H1 (cell line): ENCODE data around the gene ITGA5. TPM values are rescaled to one million over a fixed set of nuclear protein-coding genes. Genes with fewer than 3 reads are reported as not detected.
A peak's percentile ranks its signal among the peaks of the same experiment; 100 is the strongest.

ENCODE experiments used
- CTCF ChIA-PET: fragments of 300-600 bp; sonication (Branson Sonifier 250); formaldehyde crosslinking; loops from one replicate; lab custom pipeline; 2021; ENCODE audit not compliant: partially characterized antibody; lab: Charles Lee
- POLR2A ChIA-PET: fragments of 300-600 bp; sonication (Branson Sonifier 250); formaldehyde crosslinking; loops from one replicate; lab custom pipeline; 2021; ENCODE audit warnings: inconsistent platforms; ENCODE audit not compliant: partially characterized antibody; lab: Charles Lee
- DNase-seq, 2 experiments: peaks; one replicate each; pipeline versions ENCODE4 v3.0.0 to v3.0.0-alpha.2; 2010 to 2022; ENCODE audit warnings: low spot score in 2 of 2, low read depth in 1 of 2, mixed read lengths in 1 of 2
- FAIRE-seq: peaks from 2 replicates; lab custom pipeline; 2011; peaks lifted over from hg19 to GRCh38; lab: Jason Lieb, UNC
- H2AFZ ChIP-seq: 2 replicates; pipeline ENCODE4 v1.8.1; 2012; ENCODE audit warnings: low read length, inconsistent platforms
- H2AK5ac ChIP-seq: 2 replicates; pipeline ENCODE4 v1.6.1; 2013; ENCODE audit warnings: low read depth, low read length
- H2BK120ac ChIP-seq: replicated peaks from 2 replicates; pipeline ENCODE3; 2013; ENCODE audit warnings: low read depth, low read length, inconsistent platforms
- H2BK12ac ChIP-seq: 2 replicates; pipeline ENCODE4 v1.6.1; 2013; ENCODE audit warnings: low read depth, low read length
- H2BK15ac ChIP-seq: 2 replicates; pipeline ENCODE4 v1.6.1; 2013; ENCODE audit warnings: low read length
- H2BK20ac ChIP-seq: 2 replicates; pipeline ENCODE4 v1.6.1; 2013; ENCODE audit warnings: low read length
- H2BK5ac ChIP-seq: 2 replicates; pipeline ENCODE4 v1.6.1; 2013; ENCODE audit warnings: low read depth, low read length
- H3K14ac ChIP-seq: 2 replicates; pipeline ENCODE4 v1.6.1; 2013; ENCODE audit warnings: inconsistent platforms; ENCODE audit not compliant: insufficient read length
- H3K18ac ChIP-seq: 2 replicates; pipeline ENCODE4 v1.6.1; 2013; ENCODE audit warnings: low read length; ENCODE audit errors: extremely low read depth
- H3K23ac ChIP-seq: 2 replicates; pipeline ENCODE4 v1.6.1; 2013; ENCODE audit warnings: inconsistent platforms; ENCODE audit not compliant: insufficient read length
- H3K23me2 ChIP-seq: 2 replicates; pipeline ENCODE4 v1.6.1; 2013; ENCODE audit warnings: low read depth, low read length
- H3K27ac ChIP-seq: 2 replicates; pipeline ENCODE4 v1.6.1; 2011; ENCODE audit warnings: low read depth, low read length, inconsistent platforms
- H3K27me3 ChIP-seq, 4 experiments: replicated peaks in 1 of 4; 1 replicate in 1 of 4; 2 replicates in 3 of 4; pipeline versions ENCODE4 v1.6.1 to v1.8.1; 2011 to 2013; ENCODE audit warnings: low read length in 3 of 4, mild to moderate bottlenecking in 3 of 4, inconsistent platforms in 2 of 4, mixed read lengths in 2 of 4, moderate library complexity in 1 of 4; ENCODE audit not compliant: control insufficient read depth in 3 of 4, insufficient read depth in 3 of 4; ENCODE audit errors: extremely low read depth in 1 of 4
- H3K36me3 ChIP-seq, 4 experiments: 2 replicates each; pipeline versions ENCODE4 v1.6.1 to v1.8.1; 2011 to 2013; ENCODE audit warnings: mild to moderate bottlenecking in 4 of 4, low read length in 3 of 4, moderate library complexity in 2 of 4, control low read depth in 1 of 4, inconsistent platforms in 1 of 4; ENCODE audit not compliant: insufficient read depth in 4 of 4, control insufficient read depth in 2 of 4
- H3K4ac ChIP-seq: replicated peaks from 2 replicates; pipeline ENCODE3; 2013; ENCODE audit warnings: low read length, low read depth, mixed read lengths, inconsistent platforms; ENCODE audit not compliant: insufficient read length
- H3K4me1 ChIP-seq, 4 experiments: replicated peaks in 1 of 4; 1 replicate in 1 of 4; 2 replicates in 3 of 4; pipeline versions ENCODE4 v1.6.1 to v1.8.1; 2011 to 2013; ENCODE audit warnings: low read length in 3 of 4, inconsistent platforms in 2 of 4, mixed read lengths in 1 of 4; ENCODE audit not compliant: insufficient read depth in 4 of 4, control insufficient read depth in 3 of 4
- H3K4me2 ChIP-seq, 2 experiments: 2 replicates each; pipeline versions ENCODE4 v1.6.1 to v1.8.1; 2011 to 2013; ENCODE audit warnings: low read depth in 2 of 2, low read length in 2 of 2, control low read depth in 1 of 2, inconsistent platforms in 1 of 2, mild to moderate bottlenecking in 1 of 2; ENCODE audit not compliant: insufficient read depth in 1 of 2
- H3K4me3 ChIP-seq, 4 experiments: fragments of 200-600, 300-600 bp in 1 of 4; sonication (generic), shearing (Covaris generic), sonication (Bioruptor Twin) in 1 of 4; 2 replicates each; pipeline versions ENCODE4 v1.5.1 to v1.8.1; 2011 to 2016; ENCODE audit warnings: low read length in 4 of 4, low read depth in 3 of 4, control low read depth in 2 of 4, inconsistent platforms in 2 of 4, mild to moderate bottlenecking in 2 of 4, mixed read lengths in 1 of 4, moderate library complexity in 1 of 4; ENCODE audit not compliant: insufficient read depth in 2 of 4; ENCODE audit errors: extremely low read depth in 1 of 4
- H3K56ac ChIP-seq: replicated peaks from 2 replicates; pipeline ENCODE3; 2013; ENCODE audit warnings: low read depth, mild to moderate bottlenecking, mixed read lengths, low read length, inconsistent platforms; ENCODE audit not compliant: insufficient read length
- H3K79me1 ChIP-seq: 2 replicates; pipeline ENCODE4 v1.6.1; 2013; ENCODE audit warnings: low read depth, low read length, control low read depth
- H3K79me2 ChIP-seq, 2 experiments: 2 replicates each; pipeline versions ENCODE4 v1.6.1 to v1.8.1; 2012 to 2013; ENCODE audit warnings: low read length in 2 of 2, mild to moderate bottlenecking in 2 of 2, inconsistent platforms in 1 of 2; ENCODE audit not compliant: insufficient read depth in 2 of 2, control insufficient read depth in 1 of 2
- H3K9ac ChIP-seq, 4 experiments: replicated peaks in 1 of 4; 1 replicate in 1 of 4; 2 replicates in 3 of 4; pipeline versions ENCODE4 v1.6.1 to v1.8.1; 2011 to 2013; ENCODE audit warnings: low read depth in 3 of 4, low read length in 3 of 4, control low read depth in 2 of 4, mild to moderate bottlenecking in 2 of 4, moderate library complexity in 2 of 4, inconsistent platforms in 1 of 4; ENCODE audit errors: extremely low read depth in 1 of 4
- H3K9me3 ChIP-seq, 2 experiments: 2 replicates each; pipeline versions ENCODE4 v1.6.1 to v1.8.1; 2012 to 2013; ENCODE audit warnings: mild to moderate bottlenecking in 2 of 2, moderate library complexity in 2 of 2, control low read depth in 1 of 2, inconsistent platforms in 1 of 2, low read depth in 1 of 2, low read length in 1 of 2, mixed read lengths in 1 of 2; ENCODE audit not compliant: insufficient read depth in 2 of 2
- H4K20me1 ChIP-seq, 2 experiments: replicated peaks in 1 of 2; 2 replicates each; pipeline versions ENCODE3 to v1.8.1; 2011 to 2013; ENCODE audit warnings: inconsistent platforms in 2 of 2, low read length in 2 of 2, mild to moderate bottlenecking in 1 of 2; ENCODE audit not compliant: insufficient read depth in 2 of 2, control insufficient read depth in 1 of 2
- H4K5ac ChIP-seq: 2 replicates; pipeline ENCODE4 v1.6.1; 2013; ENCODE audit warnings: low read length, low read depth, mixed read lengths, inconsistent platforms; ENCODE audit not compliant: insufficient read length
- H4K8ac ChIP-seq: 2 replicates; pipeline ENCODE4 v1.8.0; 2013; ENCODE audit warnings: mild to moderate bottlenecking, moderate library complexity, low read length, inconsistent platforms; ENCODE audit not compliant: insufficient read depth; ENCODE audit errors: extremely low read depth
- H4K91ac ChIP-seq: replicated peaks from 2 replicates; pipeline ENCODE3; 2013; ENCODE audit warnings: low read length, mixed read lengths, inconsistent platforms; ENCODE audit not compliant: insufficient read length
- CHD2 ChIP-seq: IDR thresholded peaks from 2 replicates; pipeline ENCODE4 v1.6.1; 2012; ENCODE audit warnings: low read length, improper control_type of control experiment
- HDAC2 ChIP-seq, 2 experiments: fragments of 300-600 bp in 1 of 2; sonication (generic) in 1 of 2; IDR thresholded peaks; 2 replicates each; pipeline ENCODE4 v1.6.1; 2011 to 2012; ENCODE audit warnings: low read depth in 2 of 2, low read length in 2 of 2, mild to moderate bottlenecking in 2 of 2, moderate library complexity in 2 of 2, borderline replicate concordance in 1 of 2, inconsistent platforms in 1 of 2
- HDAC6 ChIP-seq: IDR thresholded peaks from one replicate; pipeline ENCODE4 v1.7.1; 2012; ENCODE audit warnings: low read depth, mild to moderate bottlenecking, inconsistent platforms, low read length, moderate library complexity
- KDM4A ChIP-seq: IDR thresholded peaks from one replicate; pipeline ENCODE4 v1.7.1; 2012; ENCODE audit warnings: low read depth, mild to moderate bottlenecking, moderate library complexity, low read length, inconsistent platforms; ENCODE audit not compliant: severe bottlenecking
- POU5F1 ChIP-seq: IDR thresholded peaks from 2 replicates; pipeline ENCODE4 v1.6.1; 2011; ENCODE audit warnings: low read depth, mild to moderate bottlenecking, low read length, moderate library complexity
- RBBP5 ChIP-seq: IDR thresholded peaks from 2 replicates; pipeline ENCODE4 v1.7.1; 2012; ENCODE audit warnings: low read depth, mild to moderate bottlenecking, inconsistent platforms, low read length, moderate library complexity, borderline replicate concordance
- SAP30 ChIP-seq: fragments of 300-600 bp; sonication (generic); IDR thresholded peaks from 2 replicates; pipeline ENCODE4 v1.7.1; 2012; ENCODE audit warnings: low read length, moderate library complexity, mild to moderate bottlenecking, inconsistent platforms; ENCODE audit not compliant: insufficient read depth, insufficient replicate concordance
- SIRT6 ChIP-seq: IDR thresholded peaks from one replicate; pipeline ENCODE4 v1.7.1; 2012; ENCODE audit warnings: low read length, inconsistent platforms
- WGBS, 2 experiments: shearing (Covaris generic) in 1 of 2; methylation state at CpG; one replicate each; pipeline versions ENCODE4 v1.1.6 to v1.1.7; 2013 to 2015; ENCODE audit warnings: low lambda C conversion rate in 2 of 2, mixed read lengths in 2 of 2, inconsistent platforms in 1 of 2, low coverage in 1 of 2, missing lambda C conversion rate in 1 of 2; ENCODE audit not compliant: insufficient replicate concordance in 2 of 2, insufficient coverage in 1 of 2, insufficient read length in 1 of 2; ENCODE audit errors: extremely low coverage in 1 of 2, missing lambda C conversion rate in 1 of 2; 5-methylcytosine and 5-hydroxymethylcytosine counted together
- polyA plus RNA-seq, 7 experiments: library from polyadenylated mRNA; depleted of rRNA in 3 of 7; stranded (reverse) in 5 of 7; unstranded in 2 of 7; fragments of >200 nt in 5 of 7; fragments of 200-250 nt in 2 of 7; gene quantifications; 1 replicate in 5 of 7; 2 replicates in 1 of 7; 4 replicates in 1 of 7; pipeline versions ENCODE4 v1.2.1 to v1.2.3, GENCODE V29; 2011 to 2013; ENCODE audit warnings: missing spikeins in 2 of 7, mixed read lengths in 2 of 7
- total RNA-seq: library from RNA; stranded (reverse); fragmentation: NEBNext Ultra II Directional; extraction: Animal tissue kit (Norgen Biotek cat#: 25700); gene quantifications from 2 replicates; pipeline ENCODE4 v1.2.1, GENCODE V29; 2021
- TF ChIP-seq, protein P1 (sequence below): IDR thresholded peaks from 2 replicates; pipeline ENCODE4 v1.6.1; 2011; ENCODE audit warnings: low read length, improper control_type of control experiment

ITGA5 gene
- total and polyA plus RNA-seq, 2 of the 8 experiments (the other 6 are each of a cell fraction or from before 2014, with no cell fraction given) = 11.6 to 19.4 TPM

DNA sequence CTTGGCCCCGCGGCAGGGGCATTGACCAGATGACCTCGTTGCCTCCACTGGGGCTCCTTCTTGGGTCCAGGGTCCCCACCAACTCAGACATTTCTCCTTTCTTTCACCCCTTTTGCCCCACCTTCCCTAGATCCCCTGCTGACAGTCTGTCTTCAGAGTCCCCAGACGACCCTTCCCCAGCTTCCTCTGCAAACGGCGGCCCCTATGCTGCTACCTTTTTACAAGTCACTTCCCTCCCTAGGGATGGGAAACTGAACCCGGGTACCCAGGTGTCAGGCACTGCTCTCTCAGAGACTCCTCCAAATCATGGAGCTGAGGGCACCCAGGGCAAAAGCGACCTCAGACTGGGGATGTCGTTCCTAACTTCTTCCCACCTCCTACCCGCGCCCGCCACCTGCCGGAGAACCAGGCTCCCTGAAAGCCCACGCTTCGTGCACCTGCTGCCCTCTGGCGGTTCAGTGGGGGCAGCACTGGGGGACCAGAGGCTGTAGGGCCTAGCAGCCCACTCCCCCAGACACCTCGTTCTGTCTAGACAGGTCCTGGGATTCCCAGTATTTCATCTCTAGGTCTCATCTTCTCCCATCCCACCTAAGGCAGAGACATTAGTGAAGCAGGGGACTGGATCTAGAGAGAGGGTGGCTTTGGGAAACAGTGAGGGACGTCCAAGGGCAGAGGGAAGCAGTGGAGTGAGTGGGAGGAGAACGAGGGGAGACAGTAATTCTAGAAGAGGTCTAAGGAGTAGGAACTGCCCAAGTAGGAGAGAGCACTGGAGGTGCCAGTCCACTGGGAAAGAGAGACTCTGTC is 39.5 kb downstream of the ITGA5 start:
- no peak overlapping the region for H3K23ac ChIP-seq
- no peak overlapping the region for H2BK120ac ChIP-seq
- no peak overlapping the region for H2AFZ ChIP-seq
- H4K8ac ChIP-seq = no peak overlapping the region
- H3K4ac ChIP-seq = no peak overlapping the region
- no peak overlapping the region for H4K5ac ChIP-seq
- WGBS, 2 experiments = 12% methylated on average over 19 of the region's 19 CpGs; no CpG with 5 or more reads in 1 of the 2 experiments
- no peak overlapping the region for H3K56ac ChIP-seq
- peaks cover 2% of the 10 kb centered on the region; the same call in 1 of the 2 replicates for H3K23me2 ChIP-seq
- no peak overlapping the region for H2AK5ac ChIP-seq
- H3K79me2 ChIP-seq = no peaks in the 10 kb centered on the region
- ChIA-PET CTCF (interaction anchor here (0.7 to 10.5 kb wide), 53 partner anchors 8 to 418 kb away, joined by 3 to 168 read pairs (median 7); partner anchors contain the start of gene NFE2), POLR2A (interaction anchor here (1.0 to 2.4 kb wide), 13 partner anchors 9 to 165 kb away, joined by 3 to 14 read pairs (median 5); partner anchors contain the start of genes CBX5 and HNRNPA1)
- peak in 1 of 2 experiments; percentile 99 for DNase-seq
- H3K4me1 ChIP-seq = peaks cover 3 to 17% (median 12%) of the 10 kb centered on the region in 4 experiments
- H3K9ac ChIP-seq = no peak overlapping the region
- H2BK5ac ChIP-seq = no peak overlapping the region
- no peak overlapping the region for H4K91ac ChIP-seq
- H3K36me3 ChIP-seq = peaks cover 0 to 10% (median 8%) of the 10 kb centered on the region in 4 experiments; a peak in 4 of 8 replicates
- H3K18ac ChIP-seq = no peak overlapping the region
- peak; percentile 32 for FAIRE-seq
- no peak overlapping the region for H2BK12ac ChIP-seq
- H3K4me3 ChIP-seq = peak overlapping the region; percentile 30 to 54 (median 38); a peak in 6 of 8 replicates
- no peaks in the 10 kb centered on the region for H3K9me3 ChIP-seq
- H3K79me1 ChIP-seq = 0 out of 2 replicates have a peak, but pooled peaks cover 2% of the 10 kb centered on the region
- H2BK20ac ChIP-seq = no peak overlapping the region
- H3K4me2 ChIP-seq = peak overlapping the region; percentile 1 to 84
- peaks cover 10 to 11% of the 10 kb centered on the region in 2 experiments for H4K20me1 ChIP-seq
- H3K14ac ChIP-seq = no peak overlapping the region
- no peak overlapping the region for H3K27ac ChIP-seq
- peak overlapping the region; percentile 20; the same call in 1 of the 2 replicates for H2BK15ac ChIP-seq
- peaks cover 0 to 3% (median 1%) of the 10 kb centered on the region in 4 experiments; a peak in 2 of 7 replicates for H3K27me3 ChIP-seq
- TF ChIP-seq, protein P1, sequence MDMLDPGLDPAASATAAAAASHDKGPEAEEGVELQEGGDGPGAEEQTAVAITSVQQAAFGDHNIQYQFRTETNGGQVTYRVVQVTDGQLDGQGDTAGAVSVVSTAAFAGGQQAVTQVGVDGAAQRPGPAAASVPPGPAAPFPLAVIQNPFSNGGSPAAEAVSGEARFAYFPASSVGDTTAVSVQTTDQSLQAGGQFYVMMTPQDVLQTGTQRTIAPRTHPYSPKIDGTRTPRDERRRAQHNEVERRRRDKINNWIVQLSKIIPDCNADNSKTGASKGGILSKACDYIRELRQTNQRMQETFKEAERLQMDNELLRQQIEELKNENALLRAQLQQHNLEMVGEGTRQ = no peak
- TF ChIP-seq CHD2 (0 out of 2 replicates have a peak, but pooled peaks have one; percentile 33), POU5F1 (no peak), SIRT6 (no peak), KDM4A (no peak), RBBP5 (no peak), SAP30 (no peak), HDAC6 (no peak), HDAC2 (IDR thresholded peaks at IDR 0.05; ENCODE audit: borderline replicate concordance in 1 of 2, low read depth in 2 of 2, low read length in 2 of 2) (0 out of 4 replicates have a peak, but pooled peaks of 1 of the 2 experiments have one; percentile 79)
